WTC11 (cell line): Measurements from ENCODE around the gene GPR63. TPM values are rescaled to one million over a fixed set of nuclear protein-coding genes. Genes with fewer than 3 reads are reported as not detected.

Experiments used
- ATAC-seq: fragments of 200-7000 bp; cut with Tn5 transposase; 2 replicates; pipeline ENCODE4 v1.10.0; 2021; ENCODE audit warnings: mild to moderate bottlenecking, moderate library complexity
- CTCF ChIA-PET: fragments of 300-600 bp; sonication (Branson Sonifier 250); formaldehyde crosslinking; loops from one replicate; lab custom pipeline; 2021; ENCODE audit warnings: antibody characterized with exemption; lab: Charles Lee
- POLR2A ChIA-PET: fragments of 350-600 bp; sonication (Branson Sonifier 250); formaldehyde crosslinking; loops from one replicate; lab custom pipeline; 2021; ENCODE audit warnings: antibody characterized with exemption; lab: Charles Lee
- DNase-seq: peaks from one replicate; pipeline ENCODE4 v3.0.0; 2021; ENCODE audit warnings: low spot score
- H3K27ac Mint-ChIP-seq: 2 replicates; pipeline ENCODE4 v1.8.0; 2021; ENCODE audit warnings: mixed read lengths
- H3K27me3 Mint-ChIP-seq: 2 replicates; pipeline ENCODE4 v1.8.0; 2021; ENCODE audit warnings: low read depth, mild to moderate bottlenecking, moderate library complexity, mixed read lengths
- H3K36me3 Mint-ChIP-seq: 2 replicates; pipeline ENCODE4 v1.8.0; 2021; ENCODE audit warnings: mixed read lengths
- H3K4me1 Mint-ChIP-seq: 2 replicates; pipeline ENCODE4 v1.8.0; 2022; ENCODE audit warnings: mixed read lengths
- H3K4me3 Mint-ChIP-seq: 2 replicates; pipeline ENCODE4 v1.8.0; 2021; ENCODE audit warnings: mild to moderate bottlenecking, moderate library complexity, mixed read lengths
- H3K9me3 Mint-ChIP-seq: 2 replicates; pipeline ENCODE4 v1.8.0; 2021; ENCODE audit warnings: mixed read lengths
- ATF3 ChIP-seq: sonication (generic); formaldehyde crosslinking; conservative IDR thresholded peaks from 2 replicates; pipeline ENCODE4 v1.8.1; 2022; ENCODE audit warnings: mild to moderate bottlenecking, missing genetic modification reagents
- CDX4 ChIP-seq: fragments of 250-450 bp; sonication (Bioruptor Pico); IDR thresholded peaks from 2 replicates; pipeline ENCODE4 v1.9.0; 2021; ENCODE audit warnings: moderate library complexity, mild to moderate bottlenecking, inconsistent platforms, borderline replicate concordance
- E2F1 ChIP-seq: sonication (generic); formaldehyde crosslinking; IDR thresholded peaks from 2 replicates; pipeline ENCODE4 v1.8.0; 2022; ENCODE audit warnings: mild to moderate bottlenecking, missing genetic modification reagents
- E2F4 ChIP-seq: sonication (generic); formaldehyde crosslinking; IDR thresholded peaks from 2 replicates; pipeline ENCODE4 v1.8.1; 2022; ENCODE audit warnings: low read depth, mild to moderate bottlenecking, moderate library complexity, missing genetic modification reagents, borderline replicate concordance
- ERG ChIP-seq: fragments of 250-450 bp; sonication (Bioruptor Pico); IDR thresholded peaks from 2 replicates; pipeline ENCODE4 v1.8.0; 2021; ENCODE audit warnings: mild to moderate bottlenecking
- HMGA2 ChIP-seq: fragments of 250-450 bp; sonication (Bioruptor Pico); IDR thresholded peaks from 2 replicates; pipeline ENCODE4 v1.4.0; 2021; ENCODE audit warnings: mild to moderate bottlenecking, moderate library complexity
- NFE2L1 ChIP-seq: sonication (generic); formaldehyde crosslinking; IDR thresholded peaks from 2 replicates; pipeline ENCODE4 v1.8.1; 2023; ENCODE audit warnings: missing genetic modification reagents
- PRDM15 ChIP-seq: sonication (generic); formaldehyde crosslinking; IDR thresholded peaks from 2 replicates; pipeline ENCODE4 v1.8.0; 2022; ENCODE audit warnings: missing genetic modification reagents
- RELA ChIP-seq: sonication (generic); formaldehyde crosslinking; IDR thresholded peaks from 2 replicates; pipeline ENCODE4 v1.8.1; 2022; ENCODE audit warnings: missing genetic modification reagents, mild to moderate bottlenecking, borderline replicate concordance
- ZBTB43 ChIP-seq: sonication (generic); formaldehyde crosslinking; IDR thresholded peaks from 2 replicates; pipeline ENCODE4 v1.8.1; 2023; ENCODE audit warnings: mild to moderate bottlenecking, missing genetic modification reagents
- ZNF232 ChIP-seq: sonication (generic); formaldehyde crosslinking; IDR thresholded peaks from 2 replicates; pipeline ENCODE4 v1.8.0; 2022; ENCODE audit warnings: mild to moderate bottlenecking, missing genetic modification reagents
- ZNF281 ChIP-seq: sonication (generic); formaldehyde crosslinking; IDR thresholded peaks from 2 replicates; pipeline ENCODE4 v1.8.0; 2023; ENCODE audit warnings: mild to moderate bottlenecking, missing genetic modification reagents
- total RNA-seq: library from RNA; stranded (reverse); gene quantifications from 3 replicates; pipeline ENCODE4 v1.2.3, GENCODE V29; 2021

GPR63 gene
- total RNA-seq, 1 experiment from 2014 or later, result 7.8 TPM

- no peak for ATAC-seq
- no peaks in the 10 kb centered on the region for H3K9me3 Mint-ChIP-seq
Observed at GRCh38 chr6:96872976-96873375, 35.7 kb upstream of the GPR63 start.

GRCh38 chr6:96865055-96865405 lies 27.8 kb upstream of the GPR63 start:
- H3K27me3 Mint-ChIP-seq, result no peaks in the 10 kb centered on the region
- peaks cover 17% of the 10 kb centered on the region for H3K9me3 Mint-ChIP-seq
- H3K4me3 Mint-ChIP-seq, result no peak overlapping the region
- H3K36me3 Mint-ChIP-seq, result peaks cover 9% of the 10 kb centered on the region
- ATAC-seq, result no peak
- no peak for DNase-seq
- ChIA-PET CTCF (no interaction called here), POLR2A (no interaction called here)
- no peak overlapping the region for H3K27ac Mint-ChIP-seq
- H3K4me1 Mint-ChIP-seq, result no peaks in the 10 kb centered on the region
- TF ChIP-seq E2F4 (CRISPR knock-in tag), result no peak
- no peak for TF ChIP-seq PRDM15
- TF ChIP-seq ERG, result no peak
- TF ChIP-seq NFE2L1 (CRISPR knock-in tag), result no peak
- TF ChIP-seq CDX4 (CRISPR knock-in tag), result no peak
- no peak for TF ChIP-seq ZNF232 (CRISPR knock-in tag)
- TF ChIP-seq ZBTB43 (CRISPR knock-in tag), result no peak
- no peak for TF ChIP-seq E2F1 (CRISPR knock-in tag)
- no peak for TF ChIP-seq ZNF281
- no peak for TF ChIP-seq HMGA2

More at GRCh38 chr6:96872976-96873375, 35.7 kb upstream of the GPR63 start:
- Mint-ChIP-seq H3K27me3 (no peaks in the 10 kb centered on the region), H3K4me3 (no peak overlapping the region), H3K4me1 (no peaks in the 10 kb centered on the region), H3K27ac (no peak overlapping the region), H3K36me3 (no peaks in the 10 kb centered on the region)
- ChIA-PET POLR2A (no interaction called here), CTCF (no interaction called here)
- TF ChIP-seq E2F4 (CRISPR knock-in tag) (no peak), ATF3 (CRISPR knock-in tag) (no peak), RELA (CRISPR knock-in tag) (no peak), ERG (no peak)
- no peak for DNase-seq
